Thyroid gland (tissue), 4 donors: ENCODE results near the gene SNRPD3.

Source experiments
- POLR2A ChIP-seq, 2 donors: fragments of 450-650 bp; IDR thresholded peaks; one replicate each; pipeline ENCODE4 v1.6.1; 2017; ENCODE audit warnings: antibody characterized with exemption in 2 of 2, mild to moderate bottlenecking in 2 of 2, moderate library complexity in 1 of 2
- TF ChIP-seq, protein P1 (sequence below), 6 experiments: fragments of 200-600 bp in 3 of 6; fragments of 450-650 bp in 3 of 6; sonication (generic) in 3 of 6; IDR thresholded peaks; one replicate each; pipeline ENCODE4 v1.5.1; 2016 to 2019; ENCODE audit warnings: antibody characterized with exemption in 6 of 6, mild to moderate bottlenecking in 2 of 6, inconsistent platforms in 1 of 6, moderate library complexity in 1 of 6

DNA sequence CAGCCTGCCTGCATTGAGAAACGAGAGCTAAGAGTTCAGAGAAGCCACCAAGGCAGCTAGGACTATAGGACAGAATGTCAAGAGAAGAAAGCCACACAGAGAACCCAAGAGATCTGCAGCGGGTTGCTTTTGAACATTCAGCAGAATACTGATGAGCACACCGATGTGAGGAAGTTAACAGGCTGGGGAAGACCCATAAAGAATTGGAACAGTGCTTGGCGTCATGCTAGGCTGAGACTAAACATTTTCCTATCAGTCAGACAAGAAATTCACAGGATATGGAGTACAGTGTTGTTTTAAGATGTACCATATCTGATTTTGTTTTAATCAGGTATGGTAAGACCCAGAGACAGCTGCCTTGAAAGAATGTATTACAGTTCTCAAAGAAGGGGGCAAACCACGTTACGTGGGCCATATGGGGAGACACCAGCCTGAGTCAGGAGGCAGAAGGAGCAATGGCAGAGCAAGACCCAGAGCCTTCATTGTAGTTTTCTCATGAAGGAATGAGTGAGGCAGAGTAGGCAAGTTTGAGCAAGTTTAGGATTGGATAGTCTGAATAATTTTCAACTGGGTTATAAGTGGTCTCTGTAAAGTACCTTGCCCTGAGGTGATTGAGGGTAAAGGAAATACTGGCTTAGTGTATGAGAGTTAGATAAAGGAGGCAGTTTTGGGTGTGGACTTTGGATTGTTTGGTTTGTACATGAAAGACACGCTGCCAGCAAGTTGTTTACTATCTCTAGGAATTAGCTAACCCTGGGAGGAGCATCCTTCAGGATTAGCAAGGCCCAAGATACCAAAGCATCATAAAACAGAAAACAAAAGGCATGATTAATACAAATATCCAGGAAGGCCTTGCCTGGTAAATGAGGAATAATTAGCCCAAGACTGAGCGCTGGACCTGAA, 22.8 kb downstream of the SNRPD3 start:
- TF ChIP-seq POLR2A (IDR thresholded peaks at IDR 0.05): no peak
- TF ChIP-seq, protein P1, sequence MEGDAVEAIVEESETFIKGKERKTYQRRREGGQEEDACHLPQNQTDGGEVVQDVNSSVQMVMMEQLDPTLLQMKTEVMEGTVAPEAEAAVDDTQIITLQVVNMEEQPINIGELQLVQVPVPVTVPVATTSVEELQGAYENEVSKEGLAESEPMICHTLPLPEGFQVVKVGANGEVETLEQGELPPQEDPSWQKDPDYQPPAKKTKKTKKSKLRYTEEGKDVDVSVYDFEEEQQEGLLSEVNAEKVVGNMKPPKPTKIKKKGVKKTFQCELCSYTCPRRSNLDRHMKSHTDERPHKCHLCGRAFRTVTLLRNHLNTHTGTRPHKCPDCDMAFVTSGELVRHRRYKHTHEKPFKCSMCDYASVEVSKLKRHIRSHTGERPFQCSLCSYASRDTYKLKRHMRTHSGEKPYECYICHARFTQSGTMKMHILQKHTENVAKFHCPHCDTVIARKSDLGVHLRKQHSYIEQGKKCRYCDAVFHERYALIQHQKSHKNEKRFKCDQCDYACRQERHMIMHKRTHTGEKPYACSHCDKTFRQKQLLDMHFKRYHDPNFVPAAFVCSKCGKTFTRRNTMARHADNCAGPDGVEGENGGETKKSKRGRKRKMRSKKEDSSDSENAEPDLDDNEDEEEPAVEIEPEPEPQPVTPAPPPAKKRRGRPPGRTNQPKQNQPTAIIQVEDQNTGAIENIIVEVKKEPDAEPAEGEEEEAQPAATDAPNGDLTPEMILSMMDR (IDR thresholded peaks at IDR 0.05): no peak
